Globus pallidus (tissue), 1 donor: ENCODE data around the gene SLC66A2.

Source experiments
- DNase-seq: peaks from one replicate; pipeline ENCODE4 v3.0.0-alpha.2; 2015; ENCODE audit warnings: low spot score

Gene SLC66A2

DNA sequence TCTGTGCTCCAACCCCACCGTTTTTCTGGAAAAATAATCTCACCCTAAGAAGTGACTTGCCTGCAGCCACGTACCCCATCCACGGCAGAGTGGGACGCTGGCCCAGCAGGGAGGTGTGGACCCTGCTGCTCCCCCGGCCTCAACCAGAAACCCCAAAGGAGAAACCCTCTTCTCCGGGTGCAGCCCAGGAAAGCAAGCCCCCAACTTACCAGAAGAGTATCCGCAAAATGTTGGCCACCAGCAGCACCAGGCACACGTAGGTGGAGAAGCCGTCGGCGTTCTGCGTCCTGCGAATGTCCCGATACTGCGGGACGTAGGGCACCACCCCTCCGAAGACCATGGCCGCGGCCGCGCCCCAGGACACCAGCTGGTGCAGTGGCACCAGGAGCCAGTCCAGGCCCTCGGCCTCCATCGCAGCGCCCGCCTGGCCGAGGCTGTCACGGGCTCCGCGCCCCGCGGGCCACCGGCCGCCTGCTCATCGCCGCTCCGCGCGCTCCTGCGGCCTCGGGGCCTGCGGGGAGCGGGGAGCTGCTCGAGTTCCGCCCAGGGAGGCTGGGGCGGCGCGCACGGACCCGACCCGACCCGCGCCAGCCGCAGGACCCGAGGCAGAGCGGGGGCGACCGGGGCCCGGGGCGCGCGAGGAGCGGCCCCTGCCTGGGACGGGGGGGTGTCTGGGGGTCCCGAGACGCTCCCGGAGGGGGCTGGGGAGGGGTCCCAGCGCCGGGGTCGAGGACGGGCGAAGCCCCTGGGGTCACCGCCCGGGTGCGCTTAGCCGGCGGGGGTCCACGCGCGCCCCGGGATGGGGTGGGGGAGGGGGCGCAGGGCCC lies 725 bp downstream of the SLC66A2 start:
- no peak for DNase-seq

DNA sequence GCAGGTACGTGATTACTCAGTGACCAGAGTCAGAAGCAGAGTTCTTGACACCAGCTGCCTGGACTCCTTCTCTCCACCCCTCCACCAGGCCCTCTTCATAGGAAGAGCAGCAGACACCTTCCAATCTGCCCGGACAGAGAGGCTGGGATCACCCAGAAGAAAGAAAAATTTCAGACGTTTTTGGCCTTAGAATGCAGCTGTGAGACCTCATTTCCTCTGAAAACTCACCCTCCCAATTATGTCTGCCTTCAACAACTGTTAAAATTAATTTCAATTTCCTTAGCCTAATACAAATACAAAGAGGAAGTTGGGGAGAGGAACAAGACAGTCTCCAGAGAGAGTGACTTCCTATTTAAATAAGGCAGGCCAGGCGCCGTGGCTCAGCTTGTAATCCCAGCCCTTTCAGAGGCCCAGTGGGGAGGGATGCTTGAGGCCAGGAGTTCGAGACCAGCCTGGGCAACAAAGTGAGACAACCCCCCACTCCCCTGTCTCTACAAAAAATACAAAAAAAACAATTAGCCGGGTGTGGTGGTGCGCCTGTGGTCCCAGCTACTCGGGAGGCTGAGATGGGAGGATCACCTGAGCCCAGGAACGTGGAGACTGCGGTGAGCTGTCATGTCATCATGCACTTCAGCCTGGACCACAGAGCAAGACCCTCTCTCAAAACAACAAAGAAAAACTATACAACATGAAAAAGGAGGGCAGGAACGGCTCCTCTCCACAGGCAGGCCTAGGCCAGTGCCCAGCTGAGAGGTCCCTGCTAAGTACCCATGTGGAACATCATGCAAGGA lies 1.6 kb downstream of the SLC66A2 start:
- no peak for DNase-seq

DNA sequence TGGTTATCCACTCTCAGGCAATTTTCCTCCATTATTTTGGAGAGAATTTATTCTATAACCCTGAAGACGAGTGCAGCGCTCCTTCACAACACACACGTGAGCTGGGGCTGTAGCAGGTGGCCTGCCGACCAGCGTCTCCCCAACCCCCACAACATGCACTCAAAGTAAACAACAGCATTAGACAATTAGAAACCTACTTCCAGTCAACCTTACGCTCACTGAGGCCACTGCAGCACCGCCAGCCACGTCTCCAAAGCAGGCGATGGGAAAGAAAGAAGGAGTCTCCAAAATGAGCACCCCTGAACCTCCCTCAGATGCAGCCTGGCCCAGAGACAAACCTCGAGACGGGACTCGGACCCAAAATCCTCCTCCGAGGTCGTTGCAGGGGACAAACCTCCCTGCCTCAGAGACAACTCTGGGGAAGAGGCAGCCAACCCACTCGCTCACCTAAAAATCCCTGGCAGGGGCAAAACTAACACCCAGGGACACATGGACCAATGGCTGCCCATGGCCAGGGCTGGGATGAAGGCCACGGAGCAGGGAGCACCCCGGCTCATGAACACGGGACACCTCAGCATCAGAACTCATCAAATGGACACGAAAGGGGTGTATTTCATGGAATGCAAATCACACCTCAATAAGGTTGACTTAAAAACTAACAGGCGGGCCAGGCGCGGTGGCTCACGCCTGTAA lies 2.6 kb downstream of the SLC66A2 start:
- DNase-seq: no peak

DNA sequence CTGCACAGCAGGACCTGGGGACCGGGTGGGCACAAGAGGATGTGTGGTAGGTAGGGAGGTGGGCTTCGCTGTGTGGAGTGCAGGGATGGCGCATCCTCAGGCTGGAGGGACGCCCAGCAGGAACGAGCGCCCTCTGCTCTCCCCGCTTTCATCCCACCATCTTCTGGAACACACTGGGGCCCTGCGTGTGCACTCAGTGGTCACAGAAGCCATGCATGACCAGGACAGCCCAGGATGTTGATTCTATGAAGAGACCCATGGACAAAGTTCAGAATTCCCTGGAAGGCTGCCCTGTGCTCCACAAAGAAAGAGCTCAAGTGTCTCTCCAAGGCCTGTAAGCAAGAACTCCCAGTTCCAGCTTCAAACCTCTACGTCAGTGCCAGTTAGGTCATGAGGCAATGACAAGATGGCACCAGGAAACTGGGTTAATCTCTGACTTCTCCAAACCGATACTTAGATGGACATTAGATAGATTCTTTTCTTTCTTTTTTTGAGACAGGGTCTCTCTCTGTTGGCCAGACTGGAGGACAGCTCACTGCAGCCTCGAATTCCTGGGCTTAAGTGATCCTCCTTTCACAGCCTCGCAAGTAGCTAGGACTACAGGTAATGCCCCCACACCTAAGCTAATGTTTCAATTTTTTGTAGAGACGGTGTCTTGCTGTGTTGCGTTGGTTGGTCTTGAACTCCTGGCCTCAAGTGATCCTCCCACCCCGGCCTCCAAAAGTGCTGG lies 3.4 kb downstream of the SLC66A2 start:
- no peak for DNase-seq

DNA sequence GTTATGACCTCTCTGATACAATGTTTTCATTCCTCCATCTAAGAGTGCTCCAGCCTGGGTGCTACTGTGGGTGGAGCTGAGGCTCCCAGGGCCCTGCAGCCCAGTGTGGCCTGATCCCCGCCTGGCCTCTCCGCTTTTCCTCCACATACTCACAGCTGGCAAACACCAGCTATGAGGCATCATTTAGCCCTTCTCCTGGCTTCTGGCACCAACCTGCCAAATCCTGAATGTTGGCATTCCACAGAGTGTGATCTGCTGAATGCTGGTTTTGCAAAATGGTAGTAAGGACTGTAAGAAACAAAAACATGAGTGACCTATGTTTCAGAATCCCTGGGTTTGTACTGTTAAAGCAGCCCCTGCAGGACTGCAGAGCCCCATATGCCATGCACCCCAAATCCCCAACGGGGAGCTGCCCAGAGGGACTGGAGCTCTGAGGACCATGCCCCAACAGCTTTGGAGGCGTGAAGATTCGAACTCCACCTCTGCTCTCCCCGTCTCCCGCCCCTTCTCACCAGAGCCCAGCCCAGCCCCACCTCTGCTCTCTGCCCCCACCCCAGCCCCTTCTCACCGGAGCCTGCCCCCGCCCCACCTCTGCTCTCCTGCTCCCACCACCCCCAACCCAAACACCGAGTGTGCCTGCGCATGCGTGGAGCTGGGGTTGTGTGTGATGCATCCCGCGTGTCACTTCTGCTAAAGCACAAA lies 4.2 kb downstream of the SLC66A2 start:
- DNase-seq: no peak

DNA sequence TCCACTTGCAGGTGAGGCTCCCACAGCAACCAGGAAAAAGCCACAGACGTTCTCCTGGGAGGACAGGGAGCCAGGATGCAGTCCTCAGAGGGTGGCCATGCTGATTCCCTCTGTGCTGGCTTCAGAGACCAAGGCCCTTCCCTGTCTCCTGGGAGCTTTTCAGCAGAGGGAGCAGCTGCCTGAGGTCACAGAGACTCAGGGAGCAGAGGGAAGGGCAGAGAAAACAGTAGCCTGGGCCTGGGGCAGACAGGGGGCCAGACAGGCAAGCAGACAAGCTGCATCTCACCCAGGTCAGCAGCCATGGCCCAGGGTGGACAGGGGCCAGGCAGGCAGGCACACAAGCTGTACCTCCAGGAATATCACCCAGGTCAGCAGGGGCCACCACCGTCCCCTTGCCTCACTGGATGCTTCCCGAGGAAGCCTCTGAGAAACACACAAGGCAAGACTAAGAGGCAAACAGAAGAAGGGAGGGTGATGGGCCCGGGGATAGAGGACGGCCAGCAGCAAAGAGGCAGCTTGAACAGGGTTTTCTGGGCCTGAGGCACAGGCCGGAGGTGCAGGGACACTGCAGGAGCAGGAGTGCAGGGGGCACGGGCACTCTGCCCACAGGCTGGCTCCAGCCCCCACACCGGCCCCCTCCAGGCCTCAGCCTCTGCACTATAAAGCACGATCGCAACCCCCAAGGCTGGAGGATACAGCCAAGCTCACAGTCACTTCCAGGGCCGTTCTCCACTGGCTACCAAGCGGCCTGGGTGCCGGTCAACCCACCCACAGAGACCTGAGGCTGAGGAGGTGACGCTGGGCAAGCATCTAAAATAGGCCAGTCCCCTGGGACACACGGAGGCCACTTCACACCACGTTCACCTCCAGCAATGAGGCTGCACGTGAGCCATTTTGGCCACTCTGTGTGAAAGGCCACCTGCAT lies 6.1 kb downstream of the SLC66A2 start:
- DNase-seq: no peak

DNA sequence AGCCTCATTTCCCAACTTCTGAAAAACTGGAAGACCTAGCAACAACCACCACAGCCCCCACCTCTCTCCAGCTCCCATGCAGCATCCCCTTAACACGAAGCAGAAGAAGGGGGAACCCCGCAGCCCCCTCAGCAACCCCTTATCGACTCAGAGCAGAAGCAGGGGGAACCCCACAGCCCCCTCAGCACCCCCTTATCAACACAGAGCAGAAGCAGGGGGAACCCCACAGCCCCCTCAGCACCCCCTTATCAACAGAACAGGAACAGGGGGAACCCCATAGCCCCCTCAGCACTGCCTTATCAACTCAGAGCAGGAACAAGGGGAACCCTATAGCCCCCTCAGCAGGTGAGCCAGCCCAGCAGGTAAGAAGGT lies 6.7 kb downstream of the SLC66A2 start:
- no peak for DNase-seq

DNA sequence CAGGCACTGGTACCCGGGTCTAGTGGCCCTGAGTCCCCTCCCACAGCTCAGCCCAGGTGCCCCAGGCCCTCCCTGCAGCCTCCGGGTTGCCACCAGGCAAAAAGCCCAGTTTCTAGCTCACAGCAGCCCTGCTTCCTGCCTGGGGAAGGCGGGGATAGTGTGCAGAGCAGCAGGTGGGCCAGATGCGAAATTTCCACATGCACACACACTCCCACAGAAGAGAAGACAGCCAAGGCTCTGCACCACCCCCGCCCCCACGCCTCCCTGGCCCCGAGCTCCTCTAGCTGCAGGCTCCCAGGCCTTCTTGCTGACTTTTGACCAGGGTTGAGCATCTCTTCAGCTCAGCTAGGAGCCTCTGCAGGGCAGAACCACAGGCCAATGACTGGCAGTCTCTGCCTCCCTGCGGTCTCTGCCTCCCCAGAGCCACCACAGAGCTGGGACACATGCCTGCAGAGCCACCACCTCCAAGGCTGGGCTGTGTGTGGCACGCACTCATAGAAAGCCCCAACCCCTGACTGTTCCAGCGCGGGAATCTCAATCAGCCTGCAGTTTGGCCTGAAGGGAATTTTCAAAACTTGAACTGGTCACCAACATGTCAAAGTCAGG lies 7.2 kb downstream of the SLC66A2 start:
- DNase-seq: no peak

DNA sequence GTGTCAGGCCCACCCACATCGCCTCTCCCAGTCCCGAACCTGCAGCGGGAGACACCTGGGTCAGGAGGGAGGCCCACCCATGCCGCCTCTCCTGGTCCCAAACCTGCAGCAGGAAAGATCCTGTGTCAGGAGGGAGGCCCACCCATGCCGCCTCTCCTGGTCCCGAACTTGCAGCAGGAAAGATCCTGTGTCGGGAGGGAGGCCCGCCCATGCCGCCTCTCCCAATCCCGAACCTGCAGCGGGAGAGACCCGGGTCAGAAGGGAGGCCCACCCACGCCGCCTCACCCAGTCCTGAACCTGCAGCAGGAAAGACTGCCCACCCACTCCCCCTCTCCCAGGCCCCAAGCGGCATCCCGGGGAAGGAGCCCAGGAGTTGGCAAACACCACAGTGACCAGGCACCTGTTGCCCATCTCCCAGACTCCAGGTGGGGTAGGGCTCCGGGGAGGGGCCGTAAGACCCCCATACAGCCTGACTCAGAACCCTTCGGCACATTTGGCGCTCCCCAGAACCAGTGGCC lies 7.8 kb downstream of the SLC66A2 start:
- no peak for DNase-seq

DNA sequence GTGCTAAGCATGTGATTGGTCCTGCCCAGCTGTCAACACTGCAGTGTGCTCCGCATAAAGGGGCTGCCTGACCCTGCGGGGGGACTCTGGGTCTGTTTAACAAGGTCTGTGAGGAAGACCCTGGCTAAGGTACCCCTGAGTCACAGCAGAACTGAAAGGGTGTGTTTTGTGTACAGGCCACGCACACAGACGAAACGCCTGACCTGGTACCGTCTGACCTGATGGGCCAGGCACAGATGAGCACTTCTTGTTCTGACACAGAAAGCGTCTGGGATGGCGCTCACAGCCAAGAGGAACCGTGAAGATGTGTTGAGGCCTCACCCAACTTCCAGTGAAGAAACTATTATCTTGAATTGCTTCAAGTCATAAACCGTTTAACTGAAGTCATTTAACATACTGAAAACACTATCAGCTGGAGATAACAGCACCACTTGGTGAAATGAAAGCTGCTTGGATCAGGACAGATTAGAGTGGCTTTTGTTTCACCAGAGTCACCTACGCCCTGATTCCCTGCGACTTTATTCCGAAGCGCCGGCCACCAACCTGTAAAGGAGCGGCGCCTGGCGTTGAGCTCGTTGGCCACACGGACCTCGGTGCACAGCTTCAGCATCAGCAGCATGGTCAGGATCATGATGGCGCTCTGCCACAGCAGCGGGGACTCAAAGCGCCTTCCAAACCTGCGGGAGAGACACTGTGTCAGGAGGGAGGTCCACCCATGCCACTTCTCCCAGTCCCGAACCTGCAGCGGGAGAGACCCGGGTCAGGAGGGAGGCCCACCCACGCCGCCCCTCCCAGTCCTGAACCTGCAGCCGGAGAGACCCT lies 8.5 kb downstream of the SLC66A2 start:
- DNase-seq: no peak

DNA sequence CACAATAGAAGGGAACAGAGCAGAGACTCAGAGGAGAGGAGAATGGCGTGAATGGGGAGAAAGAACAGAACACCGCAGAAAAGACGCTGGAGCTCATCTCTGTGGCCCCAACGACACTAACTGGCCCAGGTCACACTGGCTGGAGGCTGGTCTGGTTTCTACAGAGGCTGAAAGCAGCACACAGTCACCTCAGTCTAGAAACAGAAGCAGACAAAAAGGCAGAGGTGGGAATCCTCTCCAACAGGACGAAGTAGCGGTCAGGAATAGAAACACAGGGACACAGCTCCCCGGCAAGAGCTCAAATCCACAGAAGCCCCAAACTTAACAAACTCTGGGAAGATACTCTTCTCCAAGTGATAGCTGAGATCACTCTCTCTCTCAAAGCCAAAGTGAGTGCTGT lies 9.2 kb downstream of the SLC66A2 start:
- DNase-seq: no peak

DNA sequence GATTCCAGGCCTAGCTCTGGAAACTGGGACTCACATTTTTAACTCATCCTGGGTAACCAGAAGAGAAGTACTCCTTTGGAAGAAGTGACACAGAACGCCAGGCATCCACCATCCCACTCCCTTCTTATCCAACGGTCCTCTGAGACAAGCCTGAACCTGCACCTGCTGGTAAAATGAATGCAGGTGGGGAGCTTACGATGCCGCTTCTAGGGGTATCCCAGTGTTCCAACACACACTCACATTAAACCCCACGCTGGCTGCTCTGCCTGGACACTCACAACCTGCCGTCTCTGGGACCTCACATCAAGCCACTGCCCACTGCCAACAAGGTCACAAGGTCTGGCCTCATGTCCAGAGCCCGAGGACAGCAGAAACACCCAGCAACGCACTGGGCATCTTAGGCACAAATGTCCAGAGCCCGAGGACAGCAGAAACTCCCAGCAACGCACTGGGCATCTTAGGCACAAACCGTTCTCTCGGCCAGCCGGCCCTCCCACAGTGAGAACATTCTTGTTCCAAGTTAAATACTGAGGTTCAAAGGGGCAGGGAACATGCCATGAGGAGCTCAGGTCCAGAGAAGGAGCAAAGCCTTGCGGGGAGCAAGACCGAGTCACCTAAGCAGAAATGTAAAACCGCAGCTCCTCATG lies 9.9 kb downstream of the SLC66A2 start:
- DNase-seq: no peak

DNA sequence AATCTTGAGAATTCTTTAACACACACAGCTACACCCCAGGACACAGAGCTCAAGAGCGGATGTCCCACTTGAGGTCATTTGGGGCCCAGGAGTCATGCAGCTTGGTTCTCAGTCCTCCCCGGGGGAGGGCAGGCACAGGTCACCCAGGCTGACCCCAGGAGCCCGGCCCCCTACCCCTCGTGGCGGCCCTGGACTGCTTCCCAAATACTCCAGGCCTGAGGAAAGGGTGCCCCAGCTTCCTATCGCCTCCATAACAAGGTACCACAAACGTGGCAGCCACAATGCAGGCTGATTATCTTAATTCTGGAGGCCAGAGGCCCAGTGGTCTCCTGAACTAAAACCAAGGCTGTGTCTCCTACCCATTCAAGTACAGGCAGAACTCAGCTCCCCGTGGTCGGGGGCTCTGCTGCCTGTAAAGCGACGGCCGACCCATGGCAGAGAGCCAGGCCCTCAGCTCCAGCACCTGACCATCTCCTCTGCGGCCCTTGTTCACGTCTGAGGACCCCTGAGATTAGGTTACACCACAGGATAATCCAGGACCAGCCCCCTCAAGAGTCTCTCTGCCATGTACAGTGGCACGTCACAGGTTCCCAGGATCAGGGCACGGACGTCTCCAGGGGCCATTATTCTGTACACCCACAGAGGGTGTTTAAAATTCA lies 10.5 kb downstream of the SLC66A2 start:
- DNase-seq: no peak

DNA sequence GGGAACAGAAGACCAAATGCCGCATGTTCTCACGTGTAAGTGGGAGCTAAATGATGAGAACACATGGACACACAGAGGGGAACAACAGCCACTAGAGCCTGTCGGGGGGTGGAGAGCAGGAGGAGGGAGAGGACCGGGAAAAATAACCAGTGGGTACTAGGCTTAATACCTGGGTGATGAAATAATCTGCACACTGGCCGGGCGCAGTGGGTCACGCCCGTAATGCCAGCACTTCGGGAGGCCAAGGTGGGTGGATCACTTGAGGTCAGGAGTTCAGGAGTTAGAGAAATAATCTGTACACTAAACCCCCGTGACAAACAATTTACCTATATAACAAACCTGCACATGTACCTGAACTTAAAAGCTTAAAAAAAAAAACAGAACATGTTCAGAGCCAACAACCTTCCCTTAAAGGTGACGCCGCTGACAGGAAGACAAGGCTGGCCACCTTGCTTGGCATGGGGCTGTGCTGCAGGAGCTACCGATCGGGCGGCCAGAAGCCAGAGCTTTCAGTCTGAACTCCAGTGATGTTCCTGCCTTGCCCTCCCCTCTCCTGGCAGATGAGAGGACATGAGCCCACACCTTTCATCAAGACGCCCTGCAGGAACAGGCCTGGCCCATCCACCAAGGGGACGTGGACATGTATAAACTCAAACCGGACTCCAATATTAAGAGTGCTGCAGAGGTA lies 11.2 kb downstream of the SLC66A2 start:
- no peak for DNase-seq

DNA sequence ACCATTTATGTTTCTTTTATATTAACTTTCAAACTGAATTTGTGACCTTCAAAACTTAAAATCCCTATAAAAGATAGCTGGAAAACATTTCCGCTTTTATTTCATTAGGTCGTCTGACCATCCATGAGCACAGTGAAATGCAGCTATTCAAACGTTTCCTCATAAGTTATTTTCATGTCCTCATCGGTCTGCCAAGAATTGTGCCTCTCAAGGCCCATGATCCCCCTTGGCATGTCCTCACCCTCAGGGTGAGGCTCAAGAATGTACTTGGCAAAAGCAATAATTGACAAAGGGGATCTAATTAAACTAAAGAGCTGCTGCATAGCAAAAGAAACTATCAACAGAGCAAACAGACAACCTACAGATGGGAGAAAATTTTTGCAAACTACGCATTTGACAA lies 12.4 kb downstream of the SLC66A2 start:
- no peak for DNase-seq

DNA sequence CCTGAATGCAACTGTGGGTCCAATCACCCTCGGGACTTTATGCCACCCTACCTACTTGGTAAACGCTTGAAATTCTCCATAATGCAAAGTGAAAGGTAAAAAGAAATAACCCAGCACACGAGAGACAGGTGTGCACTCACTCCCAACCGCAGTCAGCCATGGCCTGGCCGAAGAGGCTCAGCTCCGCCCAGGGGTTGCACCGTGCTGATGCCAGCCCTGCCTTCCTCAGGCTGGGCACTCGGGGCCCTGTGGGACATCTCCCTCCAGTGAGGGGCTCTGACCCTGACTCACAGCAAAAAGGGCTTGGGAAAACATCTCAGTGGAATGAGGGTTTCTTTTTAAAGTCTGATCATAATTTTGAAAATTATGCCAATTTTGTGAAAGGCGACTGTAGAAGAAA lies 13.3 kb downstream of the SLC66A2 start:
- DNase-seq: no peak
